Measurements from ENCODE around the gene PNMA8C.

The PNMA8C gene

GRCh38 chr19:46446021-46446420 lies 17.3 kb upstream of the PNMA8C start:
- TF ChIP-seq EGR1 (IDR thresholded peaks at IDR 0.05) (no peak), TCF12 (IDR thresholded peaks at IDR 0.05; ENCODE audit: low read depth) (no peak), YY1 (IDR thresholded peaks at IDR 0.05; ENCODE audit: low read depth) (no peak), ZBTB7A (IDR thresholded peaks at IDR 0.05; ENCODE audit: low read depth) (no peak), RAD21 (IDR thresholded peaks at IDR 0.05; ENCODE audit: low read depth) (no peak), TEAD4 (IDR thresholded peaks at IDR 0.05) (no peak), EP300 (IDR thresholded peaks at IDR 0.05; ENCODE audit: borderline replicate concordance) (no peak), MAX (IDR thresholded peaks at IDR 0.05) (no peak), CREB1 (IDR thresholded peaks at IDR 0.05; ENCODE audit: low read depth) (no peak), TAF1 (IDR thresholded peaks at IDR 0.05; ENCODE audit: low read depth) (no peak), CEBPB (IDR thresholded peaks at IDR 0.05) (no peak), NFIC (IDR thresholded peaks at IDR 0.05) (no peak), USF1 (IDR thresholded peaks at IDR 0.05) (no peak), FOXM1 (IDR thresholded peaks at IDR 0.05; ENCODE audit: borderline replicate concordance, low read depth) (no peak)
- TF ChIP-seq, protein P1, sequence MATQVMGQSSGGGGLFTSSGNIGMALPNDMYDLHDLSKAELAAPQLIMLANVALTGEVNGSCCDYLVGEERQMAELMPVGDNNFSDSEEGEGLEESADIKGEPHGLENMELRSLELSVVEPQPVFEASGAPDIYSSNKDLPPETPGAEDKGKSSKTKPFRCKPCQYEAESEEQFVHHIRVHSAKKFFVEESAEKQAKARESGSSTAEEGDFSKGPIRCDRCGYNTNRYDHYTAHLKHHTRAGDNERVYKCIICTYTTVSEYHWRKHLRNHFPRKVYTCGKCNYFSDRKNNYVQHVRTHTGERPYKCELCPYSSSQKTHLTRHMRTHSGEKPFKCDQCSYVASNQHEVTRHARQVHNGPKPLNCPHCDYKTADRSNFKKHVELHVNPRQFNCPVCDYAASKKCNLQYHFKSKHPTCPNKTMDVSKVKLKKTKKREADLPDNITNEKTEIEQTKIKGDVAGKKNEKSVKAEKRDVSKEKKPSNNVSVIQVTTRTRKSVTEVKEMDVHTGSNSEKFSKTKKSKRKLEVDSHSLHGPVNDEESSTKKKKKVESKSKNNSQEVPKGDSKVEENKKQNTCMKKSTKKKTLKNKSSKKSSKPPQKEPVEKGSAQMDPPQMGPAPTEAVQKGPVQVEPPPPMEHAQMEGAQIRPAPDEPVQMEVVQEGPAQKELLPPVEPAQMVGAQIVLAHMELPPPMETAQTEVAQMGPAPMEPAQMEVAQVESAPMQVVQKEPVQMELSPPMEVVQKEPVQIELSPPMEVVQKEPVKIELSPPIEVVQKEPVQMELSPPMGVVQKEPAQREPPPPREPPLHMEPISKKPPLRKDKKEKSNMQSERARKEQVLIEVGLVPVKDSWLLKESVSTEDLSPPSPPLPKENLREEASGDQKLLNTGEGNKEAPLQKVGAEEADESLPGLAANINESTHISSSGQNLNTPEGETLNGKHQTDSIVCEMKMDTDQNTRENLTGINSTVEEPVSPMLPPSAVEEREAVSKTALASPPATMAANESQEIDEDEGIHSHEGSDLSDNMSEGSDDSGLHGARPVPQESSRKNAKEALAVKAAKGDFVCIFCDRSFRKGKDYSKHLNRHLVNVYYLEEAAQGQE (IDR thresholded peaks at IDR 0.05; ENCODE audit: low read depth): no peak

DNA sequence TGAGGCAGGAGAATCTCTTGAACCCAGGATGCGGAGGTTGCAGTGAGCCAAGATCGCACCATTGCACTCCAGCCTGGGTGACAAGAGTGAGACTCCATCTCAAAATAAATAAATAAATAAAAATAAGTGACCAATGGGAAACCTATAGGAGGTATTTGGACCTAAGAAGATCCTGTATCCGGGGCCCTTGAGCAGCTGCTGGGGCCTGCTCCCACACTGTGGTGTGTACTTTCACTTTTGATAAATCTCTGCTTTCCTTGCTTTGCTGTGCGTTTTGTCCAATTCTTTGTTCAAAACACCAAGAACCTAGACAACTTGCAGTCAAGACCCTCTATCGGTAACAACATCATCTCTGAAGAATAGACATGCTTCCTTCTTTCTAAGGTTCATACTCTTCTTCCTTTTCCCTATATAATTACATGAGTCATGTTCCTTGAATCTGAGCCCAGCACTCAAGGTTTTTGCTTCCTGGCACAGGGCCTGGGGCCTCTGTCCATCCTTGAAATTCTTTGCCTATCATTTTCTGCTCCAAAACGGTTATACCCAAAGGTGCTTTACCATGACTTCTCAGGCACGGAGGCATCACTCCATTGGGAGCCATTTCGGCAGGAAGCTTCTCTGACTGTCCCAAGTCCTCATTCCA lies 14.2 kb upstream of the PNMA8C start:
- TF ChIP-seq CREB1 (IDR thresholded peaks at IDR 0.05; ENCODE audit: low read depth): no peak
- TF ChIP-seq EP300 (IDR thresholded peaks at IDR 0.05; ENCODE audit: borderline replicate concordance): peak; percentile 13; the same call in 1 of the 2 replicates
- TF ChIP-seq FOXM1 (IDR thresholded peaks at IDR 0.05; ENCODE audit: borderline replicate concordance, low read depth): no peak
- peak; percentile 45 for TF ChIP-seq TEAD4 (IDR thresholded peaks at IDR 0.05)
- TF ChIP-seq NFIC (IDR thresholded peaks at IDR 0.05): peak; percentile 87

- TF ChIP-seq RAD21 (IDR thresholded peaks at IDR 0.05; ENCODE audit: low read depth) (no peak), ZBTB7A (IDR thresholded peaks at IDR 0.05; ENCODE audit: low read depth) (no peak), TAF1 (IDR thresholded peaks at IDR 0.05; ENCODE audit: low read depth) (no peak), FOXM1 (IDR thresholded peaks at IDR 0.05; ENCODE audit: borderline replicate concordance, low read depth) (no peak), MAX (IDR thresholded peaks at IDR 0.05) (no peak)
Measured at GRCh38 chr19:46441866-46442265, 13.1 kb upstream of the PNMA8C start.

DNA sequence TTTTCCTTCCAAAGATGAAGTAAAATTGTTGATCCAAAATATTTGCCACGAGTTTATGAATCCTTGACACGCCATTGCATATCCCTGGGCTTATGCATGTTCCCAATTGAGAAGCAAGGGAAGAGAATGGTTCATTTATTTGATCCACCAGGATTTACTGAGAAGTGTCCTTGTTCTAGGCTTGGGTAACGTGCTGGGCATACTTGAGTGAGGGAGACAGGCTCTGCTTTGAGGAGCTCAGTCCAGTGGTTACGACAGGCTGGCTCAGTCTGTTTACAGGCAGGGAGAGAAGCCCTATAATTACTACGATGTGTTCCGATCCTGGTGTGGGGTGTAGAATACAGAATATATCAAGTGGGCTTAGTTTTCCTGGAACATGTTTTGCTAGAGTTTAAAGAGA lies 6.3 kb upstream of the PNMA8C start:
- no peak for TF ChIP-seq NFIC (IDR thresholded peaks at IDR 0.05)

GRCh38 chr19:46431824-46432223 lies 3.1 kb upstream of the PNMA8C start:
- TF ChIP-seq RAD21 (IDR thresholded peaks at IDR 0.05; ENCODE audit: low read depth) (peak; percentile 40), USF1 (IDR thresholded peaks at IDR 0.05) (no peak), TAF1 (IDR thresholded peaks at IDR 0.05; ENCODE audit: low read depth) (no peak)

GRCh38 chr19:46429999-46430398 lies 1.3 kb upstream of the PNMA8C start:
- TF ChIP-seq USF1 (IDR thresholded peaks at IDR 0.05) (peak; percentile 55), TCF12 (IDR thresholded peaks at IDR 0.05; ENCODE audit: low read depth) (no peak)

GRCh38 chr19:46427518-46428045 lies 1.2 kb downstream of the PNMA8C start:
- TF ChIP-seq TAF1 (IDR thresholded peaks at IDR 0.05; ENCODE audit: low read depth): no peak
- TF ChIP-seq, protein P1 (IDR thresholded peaks at IDR 0.05; ENCODE audit: low read depth): no peak
- no peak for TF ChIP-seq MAX (IDR thresholded peaks at IDR 0.05)
- TF ChIP-seq FOXM1 (IDR thresholded peaks at IDR 0.05; ENCODE audit: borderline replicate concordance, low read depth): no peak
- no peak for TF ChIP-seq ZBTB7A (IDR thresholded peaks at IDR 0.05; ENCODE audit: low read depth)
- TF ChIP-seq TCF12 (IDR thresholded peaks at IDR 0.05; ENCODE audit: low read depth): no peak
- TF ChIP-seq CEBPB (IDR thresholded peaks at IDR 0.05): no peak
- no peak for TF ChIP-seq NFIC (IDR thresholded peaks at IDR 0.05)
- TF ChIP-seq YY1 (IDR thresholded peaks at IDR 0.05; ENCODE audit: low read depth): no peak
- no peak for TF ChIP-seq EP300 (IDR thresholded peaks at IDR 0.05; ENCODE audit: borderline replicate concordance)
- no peak for TF ChIP-seq USF1 (IDR thresholded peaks at IDR 0.05)
- no peak for TF ChIP-seq CREB1 (IDR thresholded peaks at IDR 0.05; ENCODE audit: low read depth)

Data from Ishikawa (cell line).